Lower lobe of right lung (tissue), 2 donors: ENCODE results near the gene CADPS2. TPM values are rescaled to one million over a fixed set of nuclear protein-coding genes. Genes with fewer than 3 reads are reported as not detected.

Experiments
- ATAC-seq, 2 donors: fragments of 200-7000 bp; cut with Tn5 transposase; one replicate each; pipeline ENCODE4 v1.9.1; 2020 to 2022; ENCODE audit warnings: mild to moderate bottlenecking in 2 of 2, moderate library complexity in 2 of 2
- DNase-seq: peaks from one replicate; pipeline ENCODE4 v3.0.0-alpha.2; 2020
- H3K27ac ChIP-seq: fragments of 200-600 bp; one replicate; pipeline ENCODE4 v1.8.0; 2022
- H3K27me3 ChIP-seq: fragments of 200-600 bp; one replicate; pipeline ENCODE4 v1.8.0; 2022; ENCODE audit warnings: low read depth
- H3K36me3 ChIP-seq: fragments of 200-600 bp; one replicate; pipeline ENCODE4 v1.8.0; 2022; ENCODE audit warnings: mild to moderate bottlenecking
- H3K4me1 ChIP-seq: fragments of 200-600 bp; one replicate; pipeline ENCODE4 v1.8.0; 2022
- H3K4me3 ChIP-seq: fragments of 200-600 bp; one replicate; pipeline ENCODE4 v1.8.0; 2022; ENCODE audit warnings: mild to moderate bottlenecking
- H3K9me3 ChIP-seq: fragments of 200-600 bp; one replicate; pipeline ENCODE4 v1.8.0; 2022
- intact Hi-C: fragments of 100-400 bp; cut with DNase I; formaldehyde crosslinking; loops from one replicate; pipeline ENCODE4 v1.11.0; 2022
- total RNA-seq: library from RNA; stranded (reverse); fragmentation: NEBNext Ultra II Directional; extraction: Animal tissue kit (Norgen Biotek cat#: 25700); gene quantifications from one replicate; pipeline ENCODE4 v1.2.1, GENCODE V29; 2021
- TF ChIP-seq, protein P1 (sequence below): fragments of 200-600 bp; IDR thresholded peaks from one replicate; pipeline ENCODE4 v1.8.0; 2022; ENCODE audit warnings: antibody characterized with exemption, mild to moderate bottlenecking
- donor health status: DM: no; HTN: yes; CAD: no; lungs with severe emphysema.

CADPS2 gene
- total RNA-seq, 1 donor from 2014 or later = 41.1 TPM

- H3K4me3 ChIP-seq = peak overlapping the region; percentile 47
- TF ChIP-seq, protein P1, sequence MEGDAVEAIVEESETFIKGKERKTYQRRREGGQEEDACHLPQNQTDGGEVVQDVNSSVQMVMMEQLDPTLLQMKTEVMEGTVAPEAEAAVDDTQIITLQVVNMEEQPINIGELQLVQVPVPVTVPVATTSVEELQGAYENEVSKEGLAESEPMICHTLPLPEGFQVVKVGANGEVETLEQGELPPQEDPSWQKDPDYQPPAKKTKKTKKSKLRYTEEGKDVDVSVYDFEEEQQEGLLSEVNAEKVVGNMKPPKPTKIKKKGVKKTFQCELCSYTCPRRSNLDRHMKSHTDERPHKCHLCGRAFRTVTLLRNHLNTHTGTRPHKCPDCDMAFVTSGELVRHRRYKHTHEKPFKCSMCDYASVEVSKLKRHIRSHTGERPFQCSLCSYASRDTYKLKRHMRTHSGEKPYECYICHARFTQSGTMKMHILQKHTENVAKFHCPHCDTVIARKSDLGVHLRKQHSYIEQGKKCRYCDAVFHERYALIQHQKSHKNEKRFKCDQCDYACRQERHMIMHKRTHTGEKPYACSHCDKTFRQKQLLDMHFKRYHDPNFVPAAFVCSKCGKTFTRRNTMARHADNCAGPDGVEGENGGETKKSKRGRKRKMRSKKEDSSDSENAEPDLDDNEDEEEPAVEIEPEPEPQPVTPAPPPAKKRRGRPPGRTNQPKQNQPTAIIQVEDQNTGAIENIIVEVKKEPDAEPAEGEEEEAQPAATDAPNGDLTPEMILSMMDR = no peak
- ATAC-seq (peak; percentile 29 to 33), DNase-seq (peak; percentile 45)
- intact Hi-C loops = no loop called here
- H3K36me3 ChIP-seq = no peaks in the 10 kb centered on the region
- peaks cover 98% of the 10 kb centered on the region for H3K27me3 ChIP-seq
- H3K27ac ChIP-seq = no peak overlapping the region
- H3K4me1 ChIP-seq = peaks cover 19% of the 10 kb centered on the region
- no peaks in the 10 kb centered on the region for H3K9me3 ChIP-seq
These were observed 575.9 kb downstream of the CADPS2 start for GRCh38 chr7:122310119-122311021.

- ATAC-seq (no peak), DNase-seq (no peak)
- Histone ChIP-seq H3K4me1 (peaks cover 28% of the 10 kb centered on the region), H3K4me3 (no peak overlapping the region), H3K27ac (no peak overlapping the region), H3K9me3 (no peaks in the 10 kb centered on the region), H3K27me3 (peaks cover 100% of the 10 kb centered on the region), H3K36me3 (no peaks in the 10 kb centered on the region)
- intact Hi-C loops = no loop called here
- TF ChIP-seq, protein P1 = no peak
These were observed 576.8 kb downstream of the CADPS2 start for GRCh38 chr7:122309421-122309820.

DNA sequence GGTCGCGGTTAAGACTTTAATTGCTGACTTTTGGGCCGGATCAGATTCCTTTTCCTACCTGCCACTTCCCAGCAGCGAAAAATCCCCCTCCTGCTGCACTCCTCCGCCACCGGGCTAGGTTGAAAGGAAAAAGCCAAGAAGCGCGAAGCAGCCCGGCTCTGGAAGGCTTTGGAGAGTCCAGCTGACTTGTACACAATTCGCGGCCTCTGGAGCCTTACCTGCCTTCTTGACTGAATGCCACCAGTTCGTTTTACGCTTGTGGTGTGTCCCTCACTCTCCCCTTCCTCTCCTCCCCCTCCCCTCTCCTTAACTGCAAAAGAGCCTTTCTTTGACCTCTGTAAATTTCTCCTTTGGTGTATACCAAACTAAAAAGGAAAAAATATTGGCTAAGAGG is 579.0 kb downstream of the CADPS2 start:
- H3K4me1 ChIP-seq = peaks cover 28% of the 10 kb centered on the region
- ATAC-seq (no peak), DNase-seq (no peak)

DNA sequence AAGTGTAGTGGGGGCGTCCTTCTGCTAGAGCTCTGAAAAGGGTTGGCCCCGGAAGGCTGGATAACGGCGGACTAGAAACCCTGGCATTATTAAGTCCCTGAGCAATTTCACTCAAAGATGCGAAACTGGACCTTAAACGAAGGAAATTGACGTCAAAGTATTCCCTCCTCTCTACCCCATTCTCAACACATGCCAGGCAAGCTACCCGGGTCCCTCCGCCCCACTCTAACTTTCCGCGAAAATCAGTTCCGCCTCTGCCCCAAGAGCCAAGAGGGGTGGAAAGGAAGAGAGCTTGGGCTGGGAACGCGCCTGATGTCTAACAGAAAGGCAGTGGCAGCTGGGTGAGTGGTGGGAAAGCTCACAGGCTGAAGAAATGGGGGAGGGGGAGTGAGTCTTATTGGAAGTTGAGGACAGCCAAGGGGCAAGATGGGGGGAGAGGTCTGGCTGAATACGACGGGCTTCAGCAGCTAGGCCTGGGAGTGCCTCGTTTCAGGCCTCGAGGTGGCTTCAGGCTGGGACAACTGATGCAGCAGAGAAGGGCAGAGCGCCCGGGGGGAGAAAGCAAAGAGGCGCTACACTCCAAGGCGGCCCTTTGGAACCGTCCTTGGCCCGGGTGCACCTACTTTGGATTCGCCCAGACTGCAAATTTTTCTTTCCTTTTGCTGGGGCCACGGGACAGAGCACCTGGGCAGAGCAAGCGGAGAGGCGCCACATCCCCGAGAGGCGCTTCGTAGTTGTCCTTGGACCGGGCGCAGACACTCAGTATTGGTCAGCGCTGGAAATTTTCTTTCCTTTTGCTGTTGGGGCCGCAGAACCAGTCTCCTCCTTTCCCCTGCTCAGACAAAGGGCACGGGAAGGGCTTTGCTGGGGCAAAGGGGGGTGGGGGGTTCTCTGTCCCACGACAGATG is 579.7 kb downstream of the CADPS2 start:
- peaks cover 100% of the 10 kb centered on the region for H3K27me3 ChIP-seq
- DNase-seq = no peak
- H3K9me3 ChIP-seq = no peaks in the 10 kb centered on the region
- H3K4me3 ChIP-seq = peak overlapping the region; percentile 28
- no peaks in the 10 kb centered on the region for H3K36me3 ChIP-seq
- no peak for ATAC-seq
- intact Hi-C loops = no loop called here
- H3K4me1 ChIP-seq = peaks cover 28% of the 10 kb centered on the region
- TF ChIP-seq, protein P1 = no peak
- no peak overlapping the region for H3K27ac ChIP-seq

More for the DNA sequence above, 579.0 kb downstream of the CADPS2 start:
- H3K27me3 ChIP-seq = peaks cover 100% of the 10 kb centered on the region
- no peak overlapping the region for H3K27ac ChIP-seq
- H3K4me3 ChIP-seq = no peak overlapping the region
- intact Hi-C loops = no loop called here
- H3K36me3 ChIP-seq = no peaks in the 10 kb centered on the region
- TF ChIP-seq, protein P1 = no peak
- H3K9me3 ChIP-seq = no peaks in the 10 kb centered on the region

DNA sequence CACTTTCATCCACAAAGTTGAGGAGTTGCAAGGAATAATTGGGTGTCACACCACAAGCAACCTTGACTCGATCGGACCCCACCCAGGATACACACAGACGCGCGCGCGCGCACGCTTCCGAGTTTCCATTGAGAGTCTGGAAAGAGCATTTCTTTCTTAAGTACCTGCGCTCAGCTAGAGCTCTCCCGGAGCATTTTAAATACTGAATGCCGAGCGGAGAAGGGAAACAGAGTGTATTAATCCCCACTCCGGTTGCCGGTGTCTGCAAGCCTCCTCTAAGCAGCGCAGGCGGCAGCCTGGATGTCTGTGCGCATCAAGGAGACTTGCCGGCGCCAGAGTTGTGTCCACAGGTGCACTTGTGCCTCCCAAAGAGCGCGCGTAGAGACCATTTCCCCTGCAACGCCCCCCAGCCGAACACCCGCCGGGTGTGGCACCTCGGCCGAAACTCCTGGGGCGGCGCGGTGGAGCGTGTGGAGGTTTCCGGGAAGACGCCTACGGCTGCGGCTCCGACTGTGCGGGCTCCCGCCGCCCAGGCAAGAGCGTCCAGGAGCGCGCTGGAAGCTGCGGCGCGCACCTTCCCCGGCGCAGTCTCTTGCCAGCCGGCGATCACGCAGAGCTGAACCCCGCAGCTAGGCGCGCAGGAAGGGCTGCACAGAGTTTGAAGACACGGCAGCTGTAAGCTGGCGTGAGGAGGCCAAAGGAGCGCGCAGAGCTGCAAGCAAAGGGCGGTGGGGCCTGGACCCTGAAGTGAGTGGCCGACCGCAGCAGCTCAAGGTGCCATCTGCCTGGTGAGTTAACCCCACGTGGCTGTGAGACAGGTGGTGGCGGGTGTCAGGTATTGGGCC is 580.6 kb downstream of the CADPS2 start:
- Histone ChIP-seq H3K4me3 (peak overlapping the region; percentile 28), H3K27ac (no peak overlapping the region), H3K4me1 (peaks cover 28% of the 10 kb centered on the region), H3K9me3 (no peaks in the 10 kb centered on the region), H3K27me3 (peaks cover 100% of the 10 kb centered on the region), H3K36me3 (no peaks in the 10 kb centered on the region)
- intact Hi-C loops = no loop called here
- DNase-seq (no peak), ATAC-seq (peak; percentile 53)
- TF ChIP-seq, protein P1 = no peak
